ENCODE results near the gene TRIM37.

Gene TRIM37

GRCh38 chr17:59027750-59028149 lies 78.9 kb downstream of the TRIM37 start:
- DNase-seq: no peak

GRCh38 chr17:59026176-59026939 lies 80.3 kb downstream of the TRIM37 start:
- no peak for DNase-seq

GRCh38 chr17:59024916-59025315 lies 81.8 kb downstream of the TRIM37 start:
- no peak for DNase-seq

- no peak for DNase-seq
Observed at GRCh38 chr17:59018019-59018418, 88.7 kb downstream of the TRIM37 start.

GRCh38 chr17:59011975-59012374 lies 94.7 kb downstream of the TRIM37 start:
- no peak for DNase-seq

GRCh38 chr17:59010026-59010425 lies 96.7 kb downstream of the TRIM37 start:
- no peak for DNase-seq

DNA sequence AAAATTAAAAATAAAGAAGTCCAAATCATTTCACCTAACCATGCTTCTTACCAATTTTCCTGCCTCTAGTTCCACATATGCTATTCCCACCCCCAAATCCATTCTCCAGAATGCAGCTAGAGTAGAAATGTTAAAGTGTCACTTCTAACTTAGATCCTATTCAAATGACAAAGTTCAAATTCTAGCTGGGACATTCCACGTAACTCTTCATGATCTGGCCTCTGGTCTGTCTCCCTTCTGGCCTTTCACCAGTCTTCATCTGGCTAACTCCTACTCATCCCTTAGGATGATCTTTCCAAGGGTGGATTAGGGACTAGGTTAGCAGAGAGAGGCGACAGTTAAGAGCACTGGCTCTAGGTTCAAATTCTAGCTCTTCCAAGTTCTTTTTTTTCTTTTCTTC lies 97.9 kb downstream of the TRIM37 start:
- DNase-seq: no peak

GRCh38 chr17:59007995-59008394 lies 98.7 kb downstream of the TRIM37 start:
- no peak for DNase-seq

DNA sequence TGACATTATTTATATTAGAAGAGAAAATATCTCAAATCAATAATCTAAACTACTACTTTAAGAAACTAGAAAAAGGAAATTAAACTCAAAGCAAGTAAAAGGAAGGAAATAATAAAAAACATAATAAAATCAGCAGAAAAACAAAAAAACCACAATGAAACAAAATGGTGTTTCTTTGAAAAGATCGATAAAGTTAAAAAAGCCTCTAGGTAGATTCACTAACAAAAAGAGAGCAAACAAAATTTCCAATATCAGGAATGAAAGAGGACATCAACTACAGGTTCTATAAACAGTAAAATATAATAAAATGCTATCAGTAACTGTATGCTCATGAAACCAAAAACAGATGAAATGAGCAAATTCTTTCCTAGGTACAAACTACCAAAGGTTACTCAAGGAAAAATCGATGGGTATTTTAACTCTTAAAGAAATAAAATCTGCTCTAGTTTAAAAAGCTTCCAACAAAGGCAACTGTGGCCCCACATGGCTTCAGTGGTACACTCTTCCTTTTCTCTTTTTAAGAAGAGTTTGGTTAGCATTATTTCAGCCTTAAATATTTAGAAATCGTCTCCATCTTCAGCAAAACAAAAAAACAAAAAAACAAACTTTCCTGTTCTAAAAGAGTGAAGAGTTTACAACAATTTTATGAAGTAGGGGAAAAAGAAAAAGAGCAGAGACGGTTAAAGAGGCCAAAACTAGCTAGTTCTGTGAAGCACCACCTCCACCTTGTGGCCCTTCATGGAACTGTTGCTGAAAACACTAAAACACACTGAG lies 102.2 kb downstream of the TRIM37 start:
- peak; percentile 70 to 77 for DNase-seq

GRCh38 chr17:59003860-59004259 lies 102.8 kb downstream of the TRIM37 start:
- DNase-seq: no peak

GRCh38 chr17:59002848-59003247 lies 103.8 kb downstream of the TRIM37 start:
- DNase-seq: no peak

DNA sequence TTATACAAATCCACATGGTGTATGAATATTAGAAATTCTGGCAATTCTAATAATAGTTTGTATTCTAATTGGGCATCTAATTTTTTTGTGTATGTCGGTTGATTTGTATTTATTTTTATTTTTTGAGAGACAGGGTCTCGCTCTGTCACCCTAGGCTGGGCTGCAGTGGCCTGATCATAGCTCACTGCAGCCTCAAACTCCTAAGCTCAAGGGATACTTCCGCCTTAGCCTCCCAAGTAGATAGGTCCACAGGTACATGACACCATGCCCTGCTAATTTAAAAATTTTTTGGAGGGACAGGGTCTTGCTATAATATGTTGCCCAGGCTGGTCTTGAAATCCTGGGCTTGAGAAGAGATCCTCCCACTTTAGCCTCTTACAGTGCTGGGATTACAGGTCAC lies 104.6 kb downstream of the TRIM37 start:
- DNase-seq: no peak

DNA sequence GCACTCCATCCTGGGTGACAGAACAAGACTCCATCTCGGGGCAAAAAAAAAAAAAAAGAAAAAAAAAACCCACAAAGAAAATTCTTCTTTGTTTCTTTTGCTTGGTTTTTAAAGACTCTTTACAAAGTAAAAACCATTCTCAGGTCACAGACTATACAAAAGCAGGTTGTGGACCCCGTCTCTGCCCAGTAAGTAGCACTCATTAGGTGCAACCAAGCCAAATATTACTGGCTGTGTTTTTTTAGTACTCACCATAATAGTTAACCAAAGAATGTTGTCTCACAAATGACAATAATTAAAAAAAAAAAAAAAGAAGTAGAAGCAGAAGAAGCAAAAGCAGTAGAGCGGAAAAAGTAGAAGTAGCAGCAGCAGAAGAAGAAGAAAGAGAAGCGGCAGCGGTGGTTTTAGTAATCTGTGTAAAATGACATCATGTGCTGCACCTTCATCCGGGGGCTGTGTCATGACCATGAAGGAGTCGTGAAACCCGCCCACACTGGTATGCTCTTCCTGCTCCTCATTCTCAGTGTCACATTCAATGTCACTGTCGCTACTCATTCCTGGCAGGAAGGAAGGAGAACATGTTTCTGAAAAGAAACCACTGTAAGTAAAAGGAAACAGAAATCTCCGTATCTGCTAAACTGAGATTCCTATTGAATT lies 105.4 kb downstream of the TRIM37 start:
- DNase-seq: peak; percentile 66 to 79

- DNase-seq: no peak
Observed at GRCh38 chr17:59000022-59000421, 106.7 kb downstream of the TRIM37 start.

- DNase-seq: no peak
Observed at GRCh38 chr17:58999500-58999899, 107.2 kb downstream of the TRIM37 start.

GRCh38 chr17:58998871-58999270 lies 107.8 kb downstream of the TRIM37 start:
- no peak for DNase-seq

DNA sequence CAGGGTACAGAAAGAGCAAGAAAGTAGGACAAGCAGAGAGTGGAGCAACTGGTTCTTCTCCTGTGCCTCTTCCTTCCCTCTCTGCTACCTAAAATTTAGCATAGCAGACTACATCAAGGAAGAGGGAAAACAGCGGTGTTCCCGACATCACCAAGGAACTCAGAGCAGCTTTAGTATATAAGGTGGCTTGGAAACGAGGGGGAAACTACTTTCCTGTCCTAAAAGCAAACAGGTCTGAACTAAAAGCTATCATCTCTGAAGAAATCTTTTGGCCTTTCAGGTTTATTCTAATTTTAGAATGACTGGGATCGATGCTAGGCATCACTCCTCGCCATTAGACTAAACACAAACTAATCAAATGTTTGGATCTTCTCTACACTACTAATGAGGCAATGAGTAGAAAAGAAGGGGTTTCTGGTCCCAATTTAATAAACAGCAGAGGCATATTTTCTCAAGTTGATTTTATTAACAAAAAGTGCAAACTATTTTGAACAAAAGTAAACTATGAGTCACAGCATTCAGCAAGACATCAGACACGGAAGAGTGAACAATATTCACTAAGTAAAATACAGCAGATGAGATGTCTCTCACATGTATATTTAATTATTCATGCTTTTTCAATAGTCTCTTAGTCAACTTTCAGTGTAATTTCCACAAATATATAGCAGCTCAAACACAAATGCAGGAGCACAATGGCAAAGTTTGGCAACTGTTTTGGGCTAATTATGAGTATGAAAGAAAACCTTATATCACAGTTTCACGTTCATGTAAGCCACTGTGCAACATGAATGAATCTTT lies 108.7 kb downstream of the TRIM37 start:
- DNase-seq: no peak

GRCh38 chr17:58996968-58997367 lies 109.7 kb downstream of the TRIM37 start:
- no peak for DNase-seq

DNA sequence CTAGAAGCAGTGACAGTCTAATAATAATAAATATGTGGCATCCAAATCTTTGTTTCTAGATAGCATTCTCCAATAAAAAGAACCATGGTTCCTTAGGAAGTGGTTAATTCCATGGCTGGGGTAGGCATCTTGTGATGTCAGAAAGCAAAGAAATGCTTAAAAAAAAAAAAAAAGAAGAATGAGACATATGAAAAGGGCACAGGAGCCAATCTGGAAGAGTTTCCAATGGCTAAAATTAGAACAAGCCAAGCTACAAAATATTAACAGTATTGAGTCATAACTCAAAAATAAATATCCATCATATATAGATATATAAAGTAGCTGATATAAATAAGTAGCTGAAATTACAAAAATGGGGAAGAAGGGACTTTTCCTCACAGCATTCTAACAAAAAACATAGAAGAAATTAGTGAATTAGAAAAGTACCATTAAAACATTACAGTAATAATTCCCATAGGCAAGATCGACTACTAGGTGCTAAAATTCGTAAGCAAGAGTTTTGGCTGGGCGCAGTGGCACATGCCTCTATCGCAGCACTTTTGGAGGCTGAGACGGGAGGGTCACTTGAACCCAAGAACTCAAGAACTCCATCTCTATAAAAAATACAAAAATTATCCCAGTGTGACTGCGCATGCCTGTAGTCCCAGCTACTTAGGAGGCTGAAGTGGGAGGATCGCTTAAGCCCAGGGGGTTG lies 111.3 kb downstream of the TRIM37 start:
- DNase-seq: no peak

GRCh38 chr17:58993311-58993710 lies 113.4 kb downstream of the TRIM37 start:
- no peak for DNase-seq

- peak; percentile 8 to 21 for DNase-seq
Observed at GRCh38 chr17:58991718-58992331, 114.9 kb downstream of the TRIM37 start.

DNA sequence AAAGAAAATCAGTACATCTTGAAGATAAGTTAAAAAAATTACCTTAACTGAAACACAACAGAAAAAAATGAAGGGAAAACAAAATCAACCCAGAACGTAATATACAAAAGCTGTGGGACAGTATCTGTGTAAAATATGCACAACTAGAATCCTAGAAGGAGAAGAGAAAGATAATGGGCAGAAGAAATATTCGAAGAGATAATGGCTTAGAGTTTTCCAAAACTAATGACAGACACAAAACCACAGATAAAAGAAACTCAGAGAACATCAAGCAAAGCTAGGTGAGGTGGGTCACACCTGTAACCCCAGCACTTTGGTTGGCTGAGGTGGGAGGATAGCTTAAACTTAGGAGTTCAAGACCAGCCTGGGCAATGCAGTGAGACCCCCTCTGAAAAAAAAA lies 117.1 kb downstream of the TRIM37 start:
- no peak for DNase-seq

Data from activated CD4-positive, alpha-beta T cell treated with anti-CD3 and anti-CD28 coated beads, Interleukin-2, amount 50 U/mL, for 48 hours (primary cell).